HG03066 (cell line): ENCODE results near the gene PSAPL1.
"Not testable (repeated sequence)": the region's sequence is repeated elsewhere in the genome, so short reads cannot be mapped to it uniquely, and the experiment has no call there.

ENCODE experiments used
- ATAC-seq: cut with Tn5 transposase; IDR thresholded peaks from one replicate; pipeline ENCODE4 v1.9.1; 2021; ENCODE audit warnings: low read depth; ENCODE audit not compliant: unreplicated experiment

PSAPL1 gene

DNA sequence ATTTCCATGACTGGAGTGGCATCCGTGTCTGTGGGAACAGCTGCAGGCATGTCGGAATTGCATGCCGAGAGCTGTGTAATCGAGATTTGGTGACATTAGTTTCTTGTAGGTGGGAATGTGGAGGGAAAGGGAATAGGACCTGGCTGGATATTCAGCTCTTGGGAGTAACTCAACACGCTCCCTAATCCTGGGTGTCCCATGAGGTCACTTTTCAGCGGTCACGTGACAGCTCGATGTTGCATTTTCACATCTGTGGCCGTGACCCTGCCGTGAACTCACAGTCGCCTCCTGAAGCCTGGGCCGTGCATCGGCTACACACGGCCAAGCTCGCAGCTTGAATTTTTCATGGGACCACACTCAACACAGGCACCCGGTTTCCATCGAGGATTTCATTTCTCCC is 25.8 kb upstream of the PSAPL1 start:
- no peak for ATAC-seq

DNA sequence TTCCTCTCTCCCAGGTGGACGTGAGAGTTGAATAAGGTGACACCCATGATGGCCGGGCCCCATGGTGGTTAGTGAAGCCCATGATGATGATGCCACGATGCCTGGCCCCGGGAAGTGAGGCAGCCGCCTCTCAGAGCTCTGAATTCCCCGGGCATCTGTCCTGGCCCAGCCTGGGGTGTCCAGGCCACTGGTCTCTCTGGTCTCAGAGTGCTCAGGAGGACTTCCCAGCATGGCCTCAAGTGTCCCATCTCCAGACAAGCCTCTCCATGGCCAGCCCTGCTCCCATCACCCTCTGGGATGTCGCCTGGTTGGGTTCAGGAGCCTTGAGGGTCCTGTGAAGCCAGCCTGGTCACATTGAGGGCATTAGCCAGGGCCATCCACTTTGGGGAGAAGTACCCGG is 24.7 kb upstream of the PSAPL1 start:
- no peak for ATAC-seq

DNA sequence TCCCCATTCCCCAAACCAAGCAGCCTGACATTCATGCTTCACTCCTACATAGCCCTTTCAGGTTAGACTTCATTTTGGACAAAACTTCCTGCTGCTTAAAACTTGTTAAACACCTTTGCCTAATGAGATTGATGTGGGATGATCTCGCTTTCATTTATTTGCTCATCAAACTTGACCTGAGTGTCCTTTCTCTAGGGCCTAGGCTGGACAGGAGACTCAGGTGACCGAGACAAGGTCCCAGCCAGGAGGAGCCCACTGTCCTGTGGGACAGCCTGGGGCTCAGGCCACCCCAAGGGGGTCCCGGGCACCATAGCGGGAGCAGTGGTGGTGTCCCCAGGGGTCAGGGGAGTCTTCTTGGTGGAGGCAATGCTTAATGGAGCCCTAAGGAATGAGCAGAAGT is 23.7 kb upstream of the PSAPL1 start:
- no peak for ATAC-seq

DNA sequence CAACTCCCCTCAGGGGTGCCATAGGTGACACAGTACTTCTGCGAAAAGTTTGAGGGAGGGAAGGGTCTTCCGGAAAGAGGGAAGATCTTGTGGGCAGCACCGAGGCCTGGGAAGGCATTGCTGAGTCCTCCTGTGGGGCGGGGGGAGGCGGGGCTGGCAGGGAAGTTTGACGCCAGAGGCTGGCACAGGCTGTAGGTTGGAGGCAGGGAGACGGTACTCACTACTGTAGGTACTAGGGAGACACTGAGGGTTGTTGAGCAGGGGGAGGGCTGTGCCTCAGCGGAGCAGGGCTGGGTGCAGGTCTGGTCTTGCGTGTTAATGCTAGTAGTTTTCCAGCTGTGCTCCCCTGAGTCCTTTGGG is 23.3 kb upstream of the PSAPL1 start:
- no peak for ATAC-seq

DNA sequence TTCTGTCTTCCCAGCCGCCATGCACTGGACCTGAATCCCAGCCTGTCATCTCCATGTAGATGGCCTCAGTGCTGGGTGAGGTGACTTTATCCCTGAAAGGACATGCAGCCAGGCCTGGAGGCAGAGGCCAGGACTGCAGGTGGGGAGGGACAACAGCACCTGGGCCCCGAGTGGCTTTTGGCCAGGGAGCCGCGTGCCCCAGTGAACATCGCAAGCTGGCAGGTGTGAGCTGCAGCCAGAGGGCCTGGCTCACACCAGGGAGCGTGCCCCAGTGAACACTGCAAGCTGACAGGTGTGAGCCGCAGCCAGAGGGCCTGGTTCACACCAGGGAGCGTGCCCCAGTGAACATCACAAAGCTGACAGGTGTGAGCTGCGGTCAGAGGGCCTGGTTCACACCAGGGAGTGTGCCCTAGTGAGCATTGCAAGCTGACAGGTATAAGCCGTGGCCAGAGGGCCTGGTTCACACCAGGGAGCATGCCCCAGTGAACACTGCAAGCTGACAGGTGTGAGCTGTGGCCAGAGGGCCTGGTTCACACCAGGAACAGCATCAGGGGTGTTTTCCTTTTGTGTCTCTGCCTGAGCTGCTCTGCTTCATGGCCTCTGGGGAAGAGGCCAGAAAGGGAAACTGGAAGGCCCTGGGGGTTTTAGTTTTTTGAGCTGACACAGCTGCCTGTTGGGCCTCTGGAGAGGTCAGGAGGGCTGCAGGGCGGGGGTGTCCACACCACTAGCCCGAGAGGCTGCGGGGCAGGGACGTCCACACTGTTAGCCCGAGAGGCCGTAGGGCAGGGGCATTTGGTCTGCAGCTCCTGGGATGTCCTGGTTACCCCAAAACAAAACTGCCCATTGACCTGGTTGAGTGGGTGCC is 22.7 kb upstream of the PSAPL1 start:
- ATAC-seq: no peak

DNA sequence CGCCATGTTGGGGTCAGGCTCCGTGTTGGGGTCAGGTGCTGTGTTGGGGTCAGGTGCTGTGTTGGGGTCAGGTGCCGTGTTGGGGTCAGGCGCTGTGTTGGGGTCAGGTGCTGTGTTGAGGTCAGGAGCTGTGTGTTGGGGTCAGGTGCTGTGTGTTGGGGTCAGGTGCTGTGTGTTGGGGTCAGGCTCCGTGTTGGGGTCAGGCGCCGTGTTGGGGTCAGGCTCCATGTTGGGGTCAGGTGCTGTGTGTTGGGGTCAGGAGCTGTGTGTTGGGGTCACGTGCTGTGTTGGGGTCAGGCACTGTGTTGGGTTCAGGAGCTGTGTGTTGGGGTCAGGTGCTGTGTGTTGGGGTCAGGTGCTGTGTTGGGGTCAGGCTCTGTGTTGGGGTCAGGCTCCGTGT is 18.1 kb upstream of the PSAPL1 start:
- not testable (repeated sequence) for ATAC-seq

DNA sequence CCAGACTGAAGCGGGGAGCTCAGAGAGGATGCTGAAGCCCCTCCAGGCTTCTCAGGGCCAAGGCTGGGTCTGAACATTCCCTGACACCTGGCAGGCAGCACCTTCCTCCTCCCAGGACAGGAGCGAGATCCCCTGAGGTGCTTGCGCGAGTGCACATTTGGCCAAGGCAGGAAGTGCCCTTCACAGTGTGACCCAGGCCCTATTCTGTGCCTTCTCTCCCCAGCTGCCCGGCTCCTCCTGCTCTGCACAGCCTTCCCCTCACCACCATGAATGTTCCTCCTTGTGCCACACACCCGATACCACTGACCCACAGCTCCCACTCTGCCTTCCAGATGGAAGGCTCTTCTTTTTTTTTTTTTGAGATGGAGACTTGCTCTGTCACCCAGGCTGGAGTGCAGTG is 17.1 kb upstream of the PSAPL1 start:
- no peak for ATAC-seq

DNA sequence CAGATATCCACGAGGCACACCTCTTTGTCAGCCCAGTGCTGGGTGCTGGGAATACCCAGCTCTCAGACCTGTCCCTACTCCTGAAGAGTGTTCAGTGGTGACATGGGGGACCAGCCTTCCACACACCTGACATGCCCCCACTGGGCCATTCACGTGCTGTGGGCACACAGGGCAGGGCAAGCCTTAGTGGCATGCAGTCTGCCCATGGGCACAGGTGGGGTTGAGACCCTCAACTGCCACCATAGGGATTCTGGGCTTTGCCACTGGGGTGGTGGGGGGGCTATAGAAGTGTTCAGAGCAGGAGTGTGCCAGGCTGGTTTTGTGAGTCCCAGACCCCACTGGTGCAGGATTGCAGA is 16.7 kb upstream of the PSAPL1 start:
- ATAC-seq: no peak

DNA sequence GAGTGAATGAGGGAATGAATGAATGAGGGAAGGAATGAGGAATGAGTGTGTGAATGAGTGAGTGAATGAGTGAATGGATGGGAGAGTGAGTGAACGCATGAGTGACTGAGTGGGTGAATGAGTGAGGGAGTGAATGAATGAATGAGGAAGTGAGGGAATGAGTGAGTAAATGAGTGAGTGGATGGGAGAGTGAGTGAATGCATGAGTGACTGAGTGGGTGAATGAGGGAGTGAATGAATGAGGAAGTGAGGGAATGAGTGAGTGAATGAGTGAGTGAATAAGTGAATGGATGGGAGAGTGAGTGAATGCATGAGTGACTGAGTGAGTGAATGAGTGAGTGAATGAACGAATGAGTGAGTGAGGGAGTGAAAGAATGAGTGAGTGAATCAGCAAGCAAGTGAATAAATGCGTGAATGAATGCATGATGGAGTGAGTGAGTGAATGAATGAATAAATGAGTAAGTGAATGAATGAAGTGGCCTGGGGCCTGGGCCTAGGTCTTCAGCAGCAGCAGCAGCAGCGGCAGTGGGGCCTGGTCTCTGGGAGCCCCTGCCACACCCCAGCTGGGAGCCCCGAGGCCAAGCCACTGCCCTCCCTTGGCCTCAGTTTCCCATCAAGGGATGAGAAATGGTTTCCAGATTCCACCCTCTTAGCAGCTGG is 16.2 kb upstream of the PSAPL1 start:
- ATAC-seq: no peak

DNA sequence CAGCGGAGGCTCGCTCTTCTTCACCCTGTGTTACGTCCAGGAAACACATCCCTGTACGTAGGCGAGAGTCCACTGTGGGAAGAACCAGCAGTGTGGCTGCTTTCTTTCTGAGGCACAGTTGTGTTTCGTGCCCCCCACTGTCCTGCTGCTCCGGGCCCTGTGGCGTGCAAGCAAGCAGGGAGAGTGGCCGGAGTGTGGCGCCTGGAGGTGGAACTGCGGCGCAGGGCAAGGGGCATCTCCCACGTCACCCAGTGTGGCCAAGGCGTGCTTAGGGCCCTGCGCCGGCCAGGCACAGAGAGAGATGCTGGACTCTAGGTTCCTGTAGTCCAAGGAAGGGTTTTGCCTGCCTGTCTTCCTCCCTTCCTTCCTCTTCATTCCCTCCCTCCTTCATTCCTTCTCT is 13.3 kb upstream of the PSAPL1 start:
- no peak for ATAC-seq

DNA sequence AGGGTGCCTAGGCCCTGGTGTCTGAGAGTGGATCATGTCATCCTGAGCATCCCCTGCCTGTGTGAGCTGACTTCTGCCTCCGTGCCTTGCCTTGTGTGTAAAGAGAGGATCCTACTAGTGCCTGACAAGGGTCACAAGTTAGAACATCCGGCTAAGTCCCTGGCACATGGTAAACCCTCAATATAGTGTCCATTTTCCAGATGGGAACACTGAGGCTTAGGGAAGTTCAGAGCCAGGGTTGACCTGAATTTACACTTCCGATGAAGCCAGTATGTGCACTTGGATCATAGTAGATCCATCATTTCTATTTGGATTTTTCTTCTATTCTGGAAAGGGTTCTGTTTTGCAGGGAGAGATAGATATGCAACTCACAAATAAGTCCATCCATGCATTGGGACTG is 12.5 kb upstream of the PSAPL1 start:
- no peak for ATAC-seq

DNA sequence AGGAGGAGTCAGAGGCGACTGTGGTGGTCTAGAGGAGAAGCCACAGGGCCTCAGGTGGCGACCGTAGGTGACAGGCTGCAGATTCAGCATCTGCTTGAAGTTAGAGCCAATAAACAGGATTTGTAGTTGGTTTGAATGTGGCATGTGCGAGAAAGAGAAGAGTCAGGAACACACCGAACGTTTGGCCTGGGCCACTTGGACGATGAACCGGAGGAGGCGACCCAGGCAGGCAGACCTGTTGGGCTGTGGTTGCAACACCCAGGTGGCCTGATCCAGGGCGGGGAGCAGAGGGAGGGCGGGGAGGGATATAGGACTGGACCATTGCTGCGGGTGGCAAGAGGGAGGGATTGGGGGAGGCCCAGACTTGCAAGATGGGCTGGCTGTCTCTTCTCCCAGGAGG is 10.0 kb upstream of the PSAPL1 start:
- no peak for ATAC-seq

DNA sequence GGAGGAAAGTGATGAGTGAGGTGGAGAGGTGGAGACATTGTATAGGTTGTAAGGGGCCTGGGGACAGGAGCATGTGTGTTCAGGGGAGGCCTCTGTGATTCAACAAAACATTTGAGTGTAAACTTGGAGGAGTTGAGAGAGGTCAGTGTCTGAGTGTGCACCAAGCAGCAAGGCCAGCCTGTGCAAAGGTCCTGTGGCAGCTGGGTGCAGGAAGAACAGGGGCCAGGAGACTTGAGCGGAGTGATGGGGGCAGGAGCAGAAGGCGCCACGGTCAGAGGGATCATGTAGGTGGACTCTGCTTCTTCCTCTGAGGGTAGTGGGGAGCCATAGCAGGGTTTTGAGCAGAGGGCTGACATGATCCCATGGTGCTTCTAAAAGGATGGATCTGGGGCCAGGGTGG is 9.6 kb upstream of the PSAPL1 start:
- no peak for ATAC-seq

DNA sequence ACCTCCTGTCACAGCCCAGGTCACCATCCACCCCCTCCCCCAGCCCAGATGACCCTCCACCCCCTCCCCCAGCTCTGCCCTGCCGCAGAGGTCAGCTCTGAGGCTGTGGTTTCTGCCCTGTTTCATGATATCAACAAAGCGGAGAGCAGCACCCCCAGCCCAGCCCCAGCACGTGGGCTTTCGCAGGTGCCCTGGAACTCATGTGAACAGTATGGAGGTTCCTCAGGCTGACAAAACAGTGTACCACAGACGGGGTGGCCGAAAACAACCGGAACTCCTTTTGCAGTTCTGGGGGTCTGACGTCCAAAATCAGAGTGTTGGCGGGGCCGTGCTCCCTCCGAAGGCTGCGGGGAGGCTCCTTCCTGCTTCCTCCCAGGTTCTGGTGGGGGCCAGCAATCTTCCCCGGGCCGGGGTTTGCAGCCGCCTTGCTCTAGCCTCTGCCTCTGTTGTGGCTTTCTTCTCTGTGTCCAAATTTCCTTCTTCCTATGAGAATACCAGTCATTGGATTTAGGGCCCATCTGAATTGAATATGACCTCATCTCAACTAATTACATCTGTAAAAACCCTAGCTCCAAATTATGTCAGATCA is 7.9 kb upstream of the PSAPL1 start:
- no peak for ATAC-seq

DNA sequence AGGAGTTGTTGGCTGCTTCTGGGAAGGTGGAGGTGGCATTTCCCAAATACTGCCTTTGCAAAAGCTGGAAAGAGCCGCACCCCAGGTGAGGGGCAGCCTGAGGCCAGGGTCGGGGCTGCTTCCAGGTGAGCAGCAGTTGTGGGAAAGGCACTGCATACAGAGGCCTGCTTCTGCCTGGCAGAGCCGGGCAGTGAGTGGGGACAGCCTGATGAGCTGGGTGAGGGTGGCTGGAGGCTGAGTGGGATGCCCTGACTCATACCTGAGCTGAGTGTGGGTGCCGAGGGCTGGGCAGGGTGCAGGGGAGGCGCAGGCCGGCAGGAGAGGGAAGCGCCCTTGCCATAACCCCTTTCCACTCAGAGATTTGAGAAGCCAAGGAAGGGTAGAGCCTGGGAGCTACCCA is 6.5 kb upstream of the PSAPL1 start:
- no peak for ATAC-seq

DNA sequence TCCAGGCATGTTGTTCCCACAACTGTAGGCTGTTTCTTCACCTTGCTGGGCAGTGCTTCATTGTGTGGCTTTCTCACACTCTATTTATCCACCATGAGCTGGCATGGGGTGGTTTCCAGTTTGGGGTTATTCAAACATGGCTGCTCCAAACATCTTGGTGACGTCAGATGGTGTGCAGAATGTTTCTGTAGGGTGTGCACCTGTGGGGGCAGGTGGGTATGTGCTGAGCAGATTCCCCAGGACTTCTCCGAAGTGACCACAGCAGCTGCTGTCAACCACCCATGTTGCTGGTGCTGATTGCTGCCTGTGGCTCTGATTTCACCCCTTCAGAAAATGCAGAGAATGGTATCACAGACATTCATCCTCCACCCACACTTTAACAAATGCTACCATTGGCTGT is 5.0 kb upstream of the PSAPL1 start:
- ATAC-seq: no peak

DNA sequence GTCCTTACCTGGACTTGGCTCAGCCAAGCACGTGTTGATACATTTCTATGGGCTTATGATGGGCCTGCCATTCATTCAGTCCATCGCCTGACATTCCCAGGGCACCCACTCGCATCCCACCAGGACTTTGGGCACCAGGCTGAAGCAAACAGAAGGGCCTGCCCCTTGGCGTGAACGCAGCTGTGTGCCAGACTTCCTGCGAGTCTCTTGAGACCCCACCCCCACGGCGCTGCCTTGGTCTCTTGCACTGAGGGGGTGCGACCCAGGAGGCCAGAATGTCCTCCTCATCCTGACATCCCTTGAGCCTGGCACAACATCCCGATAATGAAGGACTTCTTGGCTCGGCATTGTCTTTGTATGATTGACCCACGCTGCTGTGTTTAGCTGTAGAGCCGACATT is 1.5 kb upstream of the PSAPL1 start:
- ATAC-seq: no peak

DNA sequence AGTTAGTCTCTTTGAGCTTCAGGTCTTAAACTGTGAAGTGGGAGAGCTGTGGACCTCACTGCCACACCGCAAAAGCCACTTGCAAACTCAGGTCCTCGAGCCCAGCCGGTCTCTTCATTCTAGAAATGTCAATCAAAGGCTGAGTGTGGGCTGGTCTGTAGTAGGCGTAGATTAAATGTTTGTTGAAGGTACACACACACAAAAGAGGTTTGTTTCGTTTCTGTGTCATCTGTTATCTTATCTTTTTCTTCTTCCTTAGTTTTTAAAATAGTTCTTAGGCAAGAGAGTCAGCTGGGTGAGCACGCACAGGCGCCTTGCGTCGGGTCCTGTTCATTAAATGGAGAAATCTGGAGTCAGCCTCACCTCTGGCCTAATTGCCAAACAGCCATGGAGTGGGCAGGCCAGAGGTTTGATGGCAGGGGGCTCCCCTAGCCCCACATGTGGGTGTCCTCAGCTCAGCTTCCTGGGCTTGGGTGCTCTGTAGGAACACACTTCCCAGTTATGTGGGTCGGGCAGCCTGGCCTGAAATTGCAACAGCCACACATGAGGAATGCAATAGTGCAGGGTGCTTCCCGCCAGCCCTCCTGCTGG is 836 bp upstream of the PSAPL1 start:
- no peak for ATAC-seq

DNA sequence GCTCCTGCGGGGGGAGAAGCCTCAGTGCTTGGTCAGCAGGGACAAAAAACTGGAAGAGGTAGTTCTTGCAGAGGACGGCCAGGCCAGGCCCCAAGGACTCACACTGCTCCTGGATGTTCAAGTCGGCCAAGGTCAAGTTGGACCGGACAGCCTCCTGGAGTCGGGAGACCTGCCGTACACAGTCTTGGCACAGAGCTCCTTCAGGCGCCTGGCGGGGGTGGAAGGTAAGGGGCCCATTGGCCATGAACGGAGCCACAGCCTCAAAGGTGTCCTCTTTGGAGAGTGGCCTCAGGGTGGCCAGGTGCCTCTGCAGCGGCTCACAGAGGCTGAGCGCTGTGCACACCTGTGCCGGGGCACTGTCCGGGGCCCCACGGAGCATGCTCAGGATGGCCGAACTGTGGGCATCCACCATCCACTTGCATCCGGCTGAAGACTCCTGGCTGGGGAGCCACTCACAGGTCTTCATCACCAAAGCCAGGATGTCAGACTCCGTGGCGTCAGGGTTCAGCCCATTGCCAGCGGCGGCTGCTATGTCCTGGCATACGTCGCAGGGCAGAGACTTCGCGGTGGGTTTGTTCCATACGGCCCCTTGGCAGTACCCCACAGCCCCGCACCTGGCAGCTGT is 477 bp downstream of the PSAPL1 start:
- no peak for ATAC-seq

DNA sequence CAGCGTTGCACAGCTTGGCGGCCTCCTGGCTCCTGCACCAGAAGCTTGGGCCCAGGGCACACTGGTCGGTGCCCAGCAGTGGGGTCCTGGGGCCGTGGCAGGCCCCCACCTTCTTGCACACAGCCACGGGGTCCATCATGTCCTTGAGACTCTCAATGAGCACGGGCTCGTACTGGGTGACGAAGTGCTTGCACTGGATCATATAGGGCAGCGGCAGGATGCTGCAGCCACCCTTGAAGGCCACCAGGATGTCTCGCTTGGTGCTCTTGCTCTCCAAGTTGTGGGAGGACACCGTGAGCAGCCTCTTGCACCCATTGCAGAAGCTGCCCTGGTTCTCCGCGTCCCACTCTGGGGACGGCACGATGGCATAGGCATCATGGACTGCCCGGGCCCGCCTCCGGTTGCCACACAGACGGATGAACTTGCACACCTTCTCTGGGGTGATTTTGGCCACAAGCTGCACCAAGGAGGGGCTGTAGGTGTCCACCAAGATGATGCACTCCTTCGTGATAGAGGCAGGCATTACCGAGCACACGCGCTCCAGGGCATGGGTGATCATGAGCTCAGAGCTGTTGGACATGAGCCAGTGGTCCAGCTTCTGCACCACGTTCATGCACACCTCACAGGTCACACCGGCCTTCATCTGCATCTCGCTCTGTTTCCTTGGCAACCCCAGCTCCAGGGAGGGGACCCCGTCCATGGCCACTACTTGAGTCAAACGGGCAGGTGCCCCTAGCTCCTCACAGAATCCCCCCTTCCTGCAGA is 1.2 kb downstream of the PSAPL1 start:
- no peak for ATAC-seq
